H9 (cell line): ENCODE measurements around the gene BCAS4. TPM values are rescaled to one million over a fixed set of nuclear protein-coding genes. Genes with fewer than 3 reads are reported as not detected.

Source experiments
- DNase-seq: peaks from one replicate; pipeline ENCODE4 v3.0.0-alpha.2; 2017
- H2AFZ ChIP-seq: one replicate; pipeline ENCODE4 v1.6.1; 2013; ENCODE audit warnings: mild to moderate bottlenecking, low read length, control low read depth, moderate library complexity
- H2AK5ac ChIP-seq: 2 replicates; pipeline ENCODE4 v1.6.1; 2013; ENCODE audit warnings: low read length, control low read depth, mixed read lengths; ENCODE audit not compliant: insufficient read length
- H2BK120ac ChIP-seq: one replicate; pipeline ENCODE4 v1.6.1; 2013; ENCODE audit warnings: low read depth, mild to moderate bottlenecking, low read length, control low read depth, inconsistent platforms; ENCODE audit not compliant: poor library complexity, severe bottlenecking
- H2BK12ac ChIP-seq: 2 replicates; pipeline ENCODE4 v1.6.1; 2013; ENCODE audit warnings: low read length, control low read depth, mixed read lengths, low read depth; ENCODE audit not compliant: insufficient read length
- H2BK15ac ChIP-seq: 2 replicates; pipeline ENCODE4 v1.6.1; 2013; ENCODE audit warnings: low read depth, low read length, control low read depth
- H2BK20ac ChIP-seq: one replicate; pipeline ENCODE4 v1.6.1; 2013; ENCODE audit warnings: low read depth, mild to moderate bottlenecking, low read length, control low read depth, inconsistent platforms; ENCODE audit not compliant: poor library complexity, severe bottlenecking
- H2BK5ac ChIP-seq: 2 replicates; pipeline ENCODE4 v1.6.1; 2013; ENCODE audit warnings: low read length, control low read depth, mixed read lengths; ENCODE audit not compliant: insufficient read length
- H3K14ac ChIP-seq: 2 replicates; pipeline ENCODE4 v1.6.1; 2013; ENCODE audit warnings: low read length, control low read depth; ENCODE audit not compliant: insufficient read depth
- H3K18ac ChIP-seq: 2 replicates; pipeline ENCODE4 v1.6.1; 2013; ENCODE audit warnings: low read depth, mild to moderate bottlenecking, mixed read lengths, low read length, control low read depth; ENCODE audit not compliant: insufficient read length
- H3K23ac ChIP-seq: 2 replicates; pipeline ENCODE4 v1.6.1; 2013; ENCODE audit warnings: low read length, control low read depth, mixed read lengths, low read depth; ENCODE audit not compliant: insufficient read length
- H3K23me2 ChIP-seq: 2 replicates; pipeline ENCODE4 v1.6.1; 2013; ENCODE audit warnings: low read depth, mild to moderate bottlenecking, mixed read lengths, low read length, control low read depth; ENCODE audit not compliant: insufficient read length, poor library complexity, severe bottlenecking
- H3K27ac ChIP-seq: 2 replicates; pipeline ENCODE4 v1.5.1; 2013; ENCODE audit warnings: low read length, control low read depth, mixed read lengths, low read depth; ENCODE audit not compliant: insufficient read length
- H3K27me3 ChIP-seq: 2 replicates; pipeline ENCODE4 v1.6.1; 2013; ENCODE audit warnings: low read length, control low read depth, inconsistent platforms; ENCODE audit not compliant: insufficient read depth
- H3K4ac ChIP-seq: 2 replicates; pipeline ENCODE4 v1.6.1; 2013; ENCODE audit warnings: low read depth, mild to moderate bottlenecking, control low read depth, inconsistent platforms, low read length, moderate library complexity
- H3K4me1 ChIP-seq: 2 replicates; pipeline ENCODE4 v1.6.1; 2013; ENCODE audit warnings: low read length, control low read depth, inconsistent platforms; ENCODE audit not compliant: insufficient read depth
- H3K4me2 ChIP-seq: 2 replicates; pipeline ENCODE4 v1.6.1; 2013; ENCODE audit warnings: low read length, control low read depth, mixed read lengths; ENCODE audit not compliant: insufficient read length, insufficient read depth
- H3K56ac ChIP-seq: 2 replicates; pipeline ENCODE4 v1.6.1; 2013; ENCODE audit warnings: low read depth, mild to moderate bottlenecking, mixed read lengths, low read length, control low read depth; ENCODE audit not compliant: insufficient read length
- H3K79me1 ChIP-seq: 2 replicates; pipeline ENCODE4 v1.6.1; 2013; ENCODE audit warnings: low read depth, mild to moderate bottlenecking, moderate library complexity, low read length, control low read depth, inconsistent platforms; ENCODE audit not compliant: insufficient read depth, poor library complexity, severe bottlenecking
- H3K79me2 ChIP-seq: 2 replicates; pipeline ENCODE4 v1.6.1; 2013; ENCODE audit warnings: low read length, control low read depth, inconsistent platforms; ENCODE audit not compliant: insufficient read depth
- H3K9ac ChIP-seq: 2 replicates; pipeline ENCODE4 v1.6.1; 2013; ENCODE audit warnings: low read length, control low read depth, mixed read lengths; ENCODE audit not compliant: insufficient read length; ENCODE audit errors: extremely low read depth
- H3K9me3 ChIP-seq: one replicate; pipeline ENCODE4 v1.6.1; 2013; ENCODE audit warnings: low read depth, low read length, inconsistent platforms; ENCODE audit not compliant: control insufficient read depth
- H3T11ph ChIP-seq: one replicate; pipeline ENCODE4 v1.6.1; 2013; ENCODE audit warnings: mild to moderate bottlenecking, low read length, control low read depth, inconsistent platforms
- H4K20me1 ChIP-seq: one replicate; pipeline ENCODE4 v1.6.1; 2013; ENCODE audit not compliant: control insufficient read depth, insufficient read length, insufficient read depth
- H4K5ac ChIP-seq: 2 replicates; pipeline ENCODE4 v1.6.1; 2013; ENCODE audit warnings: low read depth, mild to moderate bottlenecking, mixed read lengths, low read length, control low read depth; ENCODE audit not compliant: insufficient read length
- H4K8ac ChIP-seq: replicated peaks from 2 replicates; pipeline ENCODE4 v1.6.1; 2013; ENCODE audit warnings: low read length, control low read depth, mixed read lengths, low read depth; ENCODE audit not compliant: insufficient read length
- H4K91ac ChIP-seq: 2 replicates; pipeline ENCODE4 v1.6.1; 2013; ENCODE audit warnings: low read depth, mild to moderate bottlenecking, moderate library complexity, mixed read lengths, low read length, control low read depth; ENCODE audit not compliant: insufficient read length
- H3K27ac Mint-ChIP-seq, 3 experiments: 2 replicates in 2 of 3; 3 replicates in 1 of 3; pipeline ENCODE4 v1.8.0; 2020 to 2021; ENCODE audit warnings: mixed read lengths in 3 of 3, mild to moderate bottlenecking in 1 of 3, moderate library complexity in 1 of 3
- H3K27me3 Mint-ChIP-seq: 2 replicates; pipeline ENCODE4 v1.8.0; 2021; ENCODE audit warnings: low read depth, mild to moderate bottlenecking, moderate library complexity, mixed read lengths
- H3K36me3 Mint-ChIP-seq, 3 experiments: 2 replicates in 2 of 3; 3 replicates in 1 of 3; pipeline ENCODE4 v1.8.0; 2020 to 2021; ENCODE audit warnings: low read depth in 3 of 3, mixed read lengths in 3 of 3; ENCODE audit not compliant: insufficient read depth in 1 of 3
- H3K4me1 Mint-ChIP-seq, 2 experiments: 2 replicates each; pipeline ENCODE4 v1.8.0; 2020; ENCODE audit warnings: mixed read lengths in 2 of 2
- H3K4me3 Mint-ChIP-seq, 2 experiments: 2 replicates in 1 of 2; 3 replicates in 1 of 2; pipeline ENCODE4 v1.8.0; 2020 to 2021; ENCODE audit warnings: mild to moderate bottlenecking in 2 of 2, mixed read lengths in 2 of 2, moderate library complexity in 1 of 2
- H3K9me3 Mint-ChIP-seq, 2 experiments: 2 replicates in 1 of 2; 3 replicates in 1 of 2; pipeline ENCODE4 v1.8.0; 2020; ENCODE audit warnings: mild to moderate bottlenecking in 2 of 2, mixed read lengths in 2 of 2, moderate library complexity in 1 of 2
- WGBS: extraction: QIAGEN DNeasy Blood & Tissue Kit; methylation state at CpG from one replicate; pipeline ENCODE4 v1.1.7; 2013; ENCODE audit warnings: missing lambda C conversion rate, low lambda C conversion rate, mixed read lengths; ENCODE audit not compliant: insufficient read length; ENCODE audit errors: extremely low coverage; 5-methylcytosine and 5-hydroxymethylcytosine counted together
- total RNA-seq: library from RNA; stranded (reverse); gene quantifications from 2 replicates; pipeline ENCODE4 v1.2.1, GENCODE V29; 2021
- TF ChIP-seq, protein P1 (sequence below): fragments of 200-600 bp; sonication (generic); conservative IDR thresholded peaks from 3 replicates; pipeline ENCODE4 v1.8.0; 2021; ENCODE audit warnings: antibody characterized with exemption, mild to moderate bottlenecking

The BCAS4 gene
- total RNA-seq, 1 experiment from 2014 or later: 16.9 TPM

DNA sequence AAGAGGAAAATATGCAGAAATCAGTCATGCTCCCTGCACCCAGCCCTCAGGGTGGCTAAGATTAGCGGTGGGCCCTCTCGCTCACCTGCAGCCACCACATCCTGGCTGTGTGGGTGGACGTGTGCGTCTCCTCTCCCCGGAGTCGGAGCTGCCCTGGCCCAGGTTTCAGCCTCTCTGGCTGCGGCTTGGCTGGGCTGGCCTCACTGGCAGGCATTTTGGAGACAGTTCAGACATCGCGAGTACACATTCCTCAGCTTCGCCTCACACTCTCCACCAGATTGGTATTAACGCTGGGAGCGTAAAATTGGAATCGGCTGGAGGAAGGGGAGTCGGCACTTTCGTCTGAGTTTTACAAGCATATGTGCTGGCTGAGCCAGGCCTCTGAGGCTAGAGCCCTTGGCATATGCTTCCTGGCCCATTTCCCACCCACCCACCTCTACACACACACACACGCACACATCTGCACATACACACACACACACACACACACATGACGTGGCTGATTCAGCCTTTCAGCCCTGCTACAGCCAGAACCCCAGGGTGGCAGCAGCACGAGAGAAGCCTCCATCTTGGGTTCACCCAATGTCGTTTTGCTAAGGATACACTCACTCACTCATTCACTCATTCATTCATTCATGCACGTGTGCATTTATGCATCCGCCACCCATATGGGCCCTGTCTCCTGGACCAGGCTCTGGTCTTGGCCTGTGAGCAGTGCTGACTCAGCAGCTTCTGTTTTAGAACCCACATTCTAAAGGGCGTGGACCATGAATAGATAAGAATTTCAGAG, 42.9 kb downstream of the BCAS4 start:
- H3K27me3 Mint-ChIP-seq: no peaks in the 10 kb centered on the region
- Histone ChIP-seq H2BK20ac (no peak overlapping the region), H4K5ac (no peak overlapping the region), H3T11ph (no peak overlapping the region), H2AK5ac (no peak overlapping the region), H4K20me1 (no peaks in the 10 kb centered on the region), H3K4me2 (no peak overlapping the region), H4K8ac (no peak overlapping the region), H3K23me2 (no peaks in the 10 kb centered on the region), H3K4me1 (no peaks in the 10 kb centered on the region), H2BK120ac (no peak overlapping the region), H3K27me3 (no peaks in the 10 kb centered on the region), H2BK12ac (no peak overlapping the region), H2AFZ (no peak overlapping the region), H3K9me3 (no peaks in the 10 kb centered on the region), H3K14ac (no peak overlapping the region), H3K27ac (no peak overlapping the region), H3K23ac (no peak overlapping the region), H3K9ac (no peak overlapping the region), H4K91ac (no peak overlapping the region), H2BK5ac (no peak overlapping the region), H2BK15ac (no peak overlapping the region), H3K56ac (no peak overlapping the region), H3K79me2 (no peaks in the 10 kb centered on the region), H3K4ac (no peak overlapping the region), H3K18ac (no peak overlapping the region), H3K79me1 (no peaks in the 10 kb centered on the region)
- TF ChIP-seq, protein P1, sequence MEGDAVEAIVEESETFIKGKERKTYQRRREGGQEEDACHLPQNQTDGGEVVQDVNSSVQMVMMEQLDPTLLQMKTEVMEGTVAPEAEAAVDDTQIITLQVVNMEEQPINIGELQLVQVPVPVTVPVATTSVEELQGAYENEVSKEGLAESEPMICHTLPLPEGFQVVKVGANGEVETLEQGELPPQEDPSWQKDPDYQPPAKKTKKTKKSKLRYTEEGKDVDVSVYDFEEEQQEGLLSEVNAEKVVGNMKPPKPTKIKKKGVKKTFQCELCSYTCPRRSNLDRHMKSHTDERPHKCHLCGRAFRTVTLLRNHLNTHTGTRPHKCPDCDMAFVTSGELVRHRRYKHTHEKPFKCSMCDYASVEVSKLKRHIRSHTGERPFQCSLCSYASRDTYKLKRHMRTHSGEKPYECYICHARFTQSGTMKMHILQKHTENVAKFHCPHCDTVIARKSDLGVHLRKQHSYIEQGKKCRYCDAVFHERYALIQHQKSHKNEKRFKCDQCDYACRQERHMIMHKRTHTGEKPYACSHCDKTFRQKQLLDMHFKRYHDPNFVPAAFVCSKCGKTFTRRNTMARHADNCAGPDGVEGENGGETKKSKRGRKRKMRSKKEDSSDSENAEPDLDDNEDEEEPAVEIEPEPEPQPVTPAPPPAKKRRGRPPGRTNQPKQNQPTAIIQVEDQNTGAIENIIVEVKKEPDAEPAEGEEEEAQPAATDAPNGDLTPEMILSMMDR: no peak
- peak overlapping the region in 2 of 3 experiments; percentile 28 to 76; a peak in 4 of 7 replicates for H3K27ac Mint-ChIP-seq
- no CpG with 5 or more reads among the region's 22 CpGs for WGBS
- H3K4me1 Mint-ChIP-seq: 0 out of 4 replicates have a peak, but pooled peaks cover 0 to 2% of the 10 kb centered on the region in 2 experiments
- H3K36me3 Mint-ChIP-seq: peaks cover 0 to 7% (median 6%) of the 10 kb centered on the region in 3 experiments; a peak in 6 of 7 replicates
- H3K9me3 Mint-ChIP-seq: no peaks in the 10 kb centered on the region
- H3K4me3 Mint-ChIP-seq: no peak overlapping the region
- no peak for DNase-seq
